ENCODE data around the gene ZYG11B. TPM values are rescaled to one million over a fixed set of nuclear protein-coding genes. Genes with fewer than 3 reads are reported as not detected.

The ZYG11B gene
- polyA plus RNA-seq, 1 donor (not counting 4 experiments of a cell fraction or from before 2014, with no cell fraction given): 13.4 TPM

GRCh38 chr1:52751589-52752483 is 25.6 kb downstream of the ZYG11B start:
- Histone ChIP-seq H3K4me3 (ENCODE audit: control insufficient read depth in 2 of 3, extremely low read depth in 1 of 3, insufficient read depth in 2 of 3, low read depth in 1 of 3, low read length in 3 of 3) (no peak overlapping the region), H3K27me3 (ENCODE audit: control insufficient read depth, extremely low read depth, insufficient read depth, low read length) (no peaks in the 10 kb centered on the region), H3K27ac (ENCODE audit: control insufficient read depth, insufficient read depth, low read length) (no peak overlapping the region), H3K4me1 (ENCODE audit: control insufficient read depth, extremely low read depth, insufficient read depth, low read length) (peaks cover 4% of the 10 kb centered on the region), H2AFZ (ENCODE audit: control insufficient read depth, low read length) (no peak overlapping the region), H3K36me3 (ENCODE audit: control insufficient read depth in 2 of 2, extremely low read depth in 1 of 2, insufficient read depth in 2 of 2, low read length in 2 of 2) (no peaks in the 10 kb centered on the region), H3K4me2 (ENCODE audit: control insufficient read depth, extremely low read depth, insufficient read depth, low read depth, low read length) (no peak overlapping the region), H3K9me3 (ENCODE audit: control insufficient read depth, low read depth, low read length) (no peaks in the 10 kb centered on the region), H4K20me1 (ENCODE audit: control insufficient read depth, extremely low read depth, insufficient read depth, low read length) (no peaks in the 10 kb centered on the region), H3K9ac (ENCODE audit: control insufficient read depth, extremely low read depth, insufficient read depth, low read length) (no peak overlapping the region), H3K9me1 (ENCODE audit: control insufficient read depth, extremely low read depth, insufficient read depth, low read length) (no peaks in the 10 kb centered on the region), H3K79me2 (ENCODE audit: control insufficient read depth, insufficient read depth, low read length) (no peaks in the 10 kb centered on the region)
- no peak for FAIRE-seq
- no peak for DNase-seq (ENCODE audit: low read depth, low spot score)
- TF ChIP-seq, protein P1, sequence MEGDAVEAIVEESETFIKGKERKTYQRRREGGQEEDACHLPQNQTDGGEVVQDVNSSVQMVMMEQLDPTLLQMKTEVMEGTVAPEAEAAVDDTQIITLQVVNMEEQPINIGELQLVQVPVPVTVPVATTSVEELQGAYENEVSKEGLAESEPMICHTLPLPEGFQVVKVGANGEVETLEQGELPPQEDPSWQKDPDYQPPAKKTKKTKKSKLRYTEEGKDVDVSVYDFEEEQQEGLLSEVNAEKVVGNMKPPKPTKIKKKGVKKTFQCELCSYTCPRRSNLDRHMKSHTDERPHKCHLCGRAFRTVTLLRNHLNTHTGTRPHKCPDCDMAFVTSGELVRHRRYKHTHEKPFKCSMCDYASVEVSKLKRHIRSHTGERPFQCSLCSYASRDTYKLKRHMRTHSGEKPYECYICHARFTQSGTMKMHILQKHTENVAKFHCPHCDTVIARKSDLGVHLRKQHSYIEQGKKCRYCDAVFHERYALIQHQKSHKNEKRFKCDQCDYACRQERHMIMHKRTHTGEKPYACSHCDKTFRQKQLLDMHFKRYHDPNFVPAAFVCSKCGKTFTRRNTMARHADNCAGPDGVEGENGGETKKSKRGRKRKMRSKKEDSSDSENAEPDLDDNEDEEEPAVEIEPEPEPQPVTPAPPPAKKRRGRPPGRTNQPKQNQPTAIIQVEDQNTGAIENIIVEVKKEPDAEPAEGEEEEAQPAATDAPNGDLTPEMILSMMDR (optimal IDR thresholded peaks at IDR 0.05 in 1 of 3, IDR thresholded peaks at IDR 0.05 in 1 of 3, conservative IDR thresholded peaks at IDR 0.05 in 1 of 3; ENCODE audit: extremely low read depth in 1 of 3, insufficient read depth in 2 of 3, low read length in 3 of 3): no peak
- TF ChIP-seq EZH2 (IDR thresholded peaks at IDR 0.05; ENCODE audit: low read length): no peak
- dilution Hi-C loops (cut with MboI; ENCODE audit: extremely low pct_ligation_motif_present, low sequenced_read_pairs): no loop called here

- Histone ChIP-seq H4K20me1 (ENCODE audit: control insufficient read depth, extremely low read depth, insufficient read depth, low read length) (no peaks in the 10 kb centered on the region), H3K79me2 (ENCODE audit: control insufficient read depth, insufficient read depth, low read length) (no peaks in the 10 kb centered on the region)
- FAIRE-seq: no peak
Measured at GRCh38 chr1:52752484-52752826, 26.2 kb downstream of the ZYG11B start.

More at GRCh38 chr1:52752484-52752826, 26.2 kb downstream of the ZYG11B start:
- Histone ChIP-seq H3K4me1 (ENCODE audit: control insufficient read depth, extremely low read depth, insufficient read depth, low read length) (peaks cover 4% of the 10 kb centered on the region), H3K4me3 (ENCODE audit: control insufficient read depth in 2 of 3, extremely low read depth in 1 of 3, insufficient read depth in 2 of 3, low read depth in 1 of 3, low read length in 3 of 3) (no peak overlapping the region), H3K36me3 (ENCODE audit: control insufficient read depth in 2 of 2, extremely low read depth in 1 of 2, insufficient read depth in 2 of 2, low read length in 2 of 2) (peaks cover 0 to 1% of the 10 kb centered on the region in 2 experiments), H3K9me3 (ENCODE audit: control insufficient read depth, low read depth, low read length) (no peaks in the 10 kb centered on the region), H3K9ac (ENCODE audit: control insufficient read depth, extremely low read depth, insufficient read depth, low read length) (no peak overlapping the region), H3K9me1 (ENCODE audit: control insufficient read depth, extremely low read depth, insufficient read depth, low read length) (no peaks in the 10 kb centered on the region), H3K27ac (ENCODE audit: control insufficient read depth, insufficient read depth, low read length) (no peak overlapping the region), H3K4me2 (ENCODE audit: control insufficient read depth, extremely low read depth, insufficient read depth, low read depth, low read length) (no peak overlapping the region), H3K27me3 (ENCODE audit: control insufficient read depth, extremely low read depth, insufficient read depth, low read length) (no peaks in the 10 kb centered on the region), H2AFZ (ENCODE audit: control insufficient read depth, low read length) (no peak overlapping the region)
- TF ChIP-seq, protein P1 (optimal IDR thresholded peaks at IDR 0.05 in 1 of 3, IDR thresholded peaks at IDR 0.05 in 1 of 3, conservative IDR thresholded peaks at IDR 0.05 in 1 of 3; ENCODE audit: extremely low read depth in 1 of 3, insufficient read depth in 2 of 3, low read length in 3 of 3): no peak
- no peak for TF ChIP-seq EZH2 (IDR thresholded peaks at IDR 0.05; ENCODE audit: low read length)
- dilution Hi-C loops (cut with MboI; ENCODE audit: extremely low pct_ligation_motif_present, low sequenced_read_pairs): no loop called here
- no peak for DNase-seq (ENCODE audit: low read depth, low spot score)

Data from keratinocyte (primary cell).